Testis (tissue), 3 donors: ENCODE data around the gene CTBS. TPM values are rescaled to one million over a fixed set of nuclear protein-coding genes. Genes with fewer than 3 reads are reported as not detected.

ENCODE experiments used
- DNase-seq: peaks from one replicate; pipeline ENCODE4 v3.0.0-alpha.2; 2019
- H3K27ac ChIP-seq, 2 donors: fragments of 200-600 bp; sonication (generic); one replicate each; pipeline ENCODE4 v1.5.1; 2019
- H3K27me3 ChIP-seq: fragments of 200-600 bp; sonication (generic); one replicate; pipeline ENCODE4 v1.5.1; 2019
- H3K36me3 ChIP-seq: fragments of 200-600 bp; sonication (generic); one replicate; pipeline ENCODE4 v1.5.1; 2017; ENCODE audit warnings: low read depth; ENCODE audit errors: missing control alignments
- H3K4me1 ChIP-seq: fragments of 200-600 bp; sonication (generic); one replicate; pipeline ENCODE4 v1.5.1; 2019
- H3K4me3 ChIP-seq, 2 donors: fragments of 200-600 bp; sonication (generic); one replicate each; pipeline ENCODE4 v1.5.1; 2017 to 2019
- H3K9me3 ChIP-seq: fragments of 200-600 bp; sonication (generic); one replicate; pipeline ENCODE4 v1.5.1; 2017
- CTCF ChIP-seq, 3 experiments: fragments of 450-650 bp in 2 of 3; fragments of 200-600 bp in 1 of 3; sonication (generic) in 1 of 3; IDR thresholded peaks; one replicate each; pipeline ENCODE4 v1.5.1; 2016 to 2019; ENCODE audit warnings: antibody characterized with exemption in 3 of 3, mild to moderate bottlenecking in 2 of 3, moderate library complexity in 1 of 3
- POLR2A ChIP-seq: fragments of 450-650 bp; IDR thresholded peaks from one replicate; pipeline ENCODE4 v1.6.1; 2017; ENCODE audit warnings: antibody characterized with exemption, mild to moderate bottlenecking, moderate library complexity
- WGBS, 2 donors: methylation state at CpG; one replicate each; pipeline ENCODE4 v1.1.5; 2018; 5-methylcytosine and 5-hydroxymethylcytosine counted together
- intact Hi-C: fragments of 100-400 bp; cut with DNase I; formaldehyde crosslinking; loops from one replicate; pipeline ENCODE4 v1.15.1; 2023; ENCODE audit warnings: low total_unique reads
- polyA plus RNA-seq: library from polyadenylated mRNA; stranded (reverse); fragments of 350-450 nt; fragmentation: Illumina TruSeq; extraction: RNeasy Lipid Tissue Mini Kit (QIAGEN cat#74804); gene quantifications from one replicate; pipeline ENCODE4 v1.2.3, GENCODE V29; 2014; ENCODE audit warnings: low read depth, low replicate concordance; ENCODE audit not compliant: insufficient read depth
- total RNA-seq, 2 donors: library from RNA; depleted of rRNA; stranded (reverse); fragments of >200 nt; gene quantifications; one replicate each; pipeline ENCODE4 v1.2.3, GENCODE V29; 2016

The CTBS gene
- total and polyA plus RNA-seq, 3 donors from 2014 or later = 9.9 to 17.8 (median 12.9) TPM

- intact Hi-C loops = no loop called here
- 85 to 91% methylated on average over 3 of the region's 3 CpGs for WGBS, 2 donors
- H3K27me3 ChIP-seq = no peaks in the 10 kb centered on the region
- H3K36me3 ChIP-seq = no peaks in the 10 kb centered on the region
- DNase-seq = no peak
- H3K9me3 ChIP-seq = no peaks in the 10 kb centered on the region
- no peak overlapping the region for H3K27ac ChIP-seq
- peaks cover 7% of the 10 kb centered on the region for H3K4me1 ChIP-seq
- TF ChIP-seq CTCF (IDR thresholded peaks at IDR 0.05) (no peak), POLR2A (no peak)
- H3K4me3 ChIP-seq = no peak overlapping the region
Measured at GRCh38 chr1:84581648-84582047, 7.4 kb upstream of the CTBS start.

DNA sequence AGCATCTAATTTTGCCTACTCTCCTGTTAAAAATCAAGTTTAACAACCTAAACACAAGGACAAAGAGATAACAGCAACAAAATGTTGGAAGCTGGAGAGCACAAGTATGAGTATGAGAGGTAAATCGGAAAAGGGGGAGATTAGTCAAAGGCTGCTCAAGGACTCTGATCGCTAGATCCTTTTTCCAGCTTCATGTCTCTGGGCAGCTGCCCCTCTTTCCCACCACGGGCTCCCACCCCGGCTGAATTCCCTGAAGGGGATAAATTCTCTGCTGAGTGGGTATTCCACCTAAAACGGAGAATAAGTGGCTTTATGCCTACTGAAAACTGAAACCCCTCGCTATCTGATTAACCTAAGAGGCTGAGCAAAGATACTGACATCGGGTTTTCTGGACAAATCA, 696 bp upstream of the CTBS start:
- H3K4me3 ChIP-seq = peak overlapping the region; percentile 58 to 73
- intact Hi-C loops = no loop called here
- DNase-seq = no peak

DNA sequence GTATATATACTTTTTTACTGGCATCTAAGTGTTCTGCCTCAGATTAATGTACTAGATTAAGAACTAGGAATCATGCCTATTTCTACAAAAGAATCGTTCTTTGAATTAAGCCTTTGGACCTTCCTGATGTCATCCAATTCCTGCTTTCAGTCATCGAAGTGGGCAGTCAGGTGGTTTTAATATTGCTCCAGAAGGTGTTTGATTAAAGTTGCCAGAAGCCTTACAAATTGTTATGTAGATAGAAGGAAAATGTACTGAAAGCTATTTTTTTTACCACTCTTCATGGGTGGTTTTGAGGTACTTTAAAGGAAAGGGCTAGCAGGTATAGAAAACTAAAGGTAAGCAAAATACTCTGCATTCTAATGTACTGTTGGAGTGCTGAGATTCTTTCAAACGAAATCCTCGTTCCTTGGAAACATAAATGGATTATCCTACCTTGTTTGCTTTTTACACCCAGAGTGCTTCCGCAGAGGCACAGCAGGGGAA, 716 bp downstream of the CTBS start:
- no peak for TF ChIP-seq CTCF (IDR thresholded peaks at IDR 0.05)
- TF ChIP-seq POLR2A = no peak
- 17 to 23% methylated on average over 5 of the region's 5 CpGs for WGBS, 2 donors
- Histone ChIP-seq H3K27me3 (no peaks in the 10 kb centered on the region), H3K36me3 (no peaks in the 10 kb centered on the region), H3K27ac (peak overlapping the region; percentile 90), H3K9me3 (no peaks in the 10 kb centered on the region), H3K4me1 (peaks cover 23% of the 10 kb centered on the region), H3K4me3 (peak overlapping the region; percentile 58 to 73)
- DNase-seq = no peak
- intact Hi-C loops = no loop called here

More for the DNA sequence above, 696 bp upstream of the CTBS start:
- Histone ChIP-seq H3K36me3 (no peaks in the 10 kb centered on the region), H3K27ac (peak overlapping the region; percentile 90), H3K4me1 (peaks cover 23% of the 10 kb centered on the region), H3K27me3 (no peaks in the 10 kb centered on the region), H3K9me3 (no peaks in the 10 kb centered on the region)
- WGBS, 2 donors = 48 to 58% methylated on average over 7 of the region's 7 CpGs
- no peak for TF ChIP-seq POLR2A
- no peak for TF ChIP-seq CTCF (IDR thresholded peaks at IDR 0.05)

- H3K4me3 ChIP-seq = no peak overlapping the region
- no peaks in the 10 kb centered on the region for H3K36me3 ChIP-seq
- H3K4me1 ChIP-seq = peaks cover 23% of the 10 kb centered on the region
- intact Hi-C loops = no loop called here
- no peak overlapping the region for H3K27ac ChIP-seq
- TF ChIP-seq CTCF (IDR thresholded peaks at IDR 0.05) = no peak
- no peak for TF ChIP-seq POLR2A
- no peaks in the 10 kb centered on the region for H3K27me3 ChIP-seq
- no peaks in the 10 kb centered on the region for H3K9me3 ChIP-seq
- 85 to 97% methylated on average over 2 of the region's 2 CpGs for WGBS, 2 donors
- no peak for DNase-seq
Measured at GRCh38 chr1:84571150-84571535, 3.1 kb downstream of the CTBS start.

DNA sequence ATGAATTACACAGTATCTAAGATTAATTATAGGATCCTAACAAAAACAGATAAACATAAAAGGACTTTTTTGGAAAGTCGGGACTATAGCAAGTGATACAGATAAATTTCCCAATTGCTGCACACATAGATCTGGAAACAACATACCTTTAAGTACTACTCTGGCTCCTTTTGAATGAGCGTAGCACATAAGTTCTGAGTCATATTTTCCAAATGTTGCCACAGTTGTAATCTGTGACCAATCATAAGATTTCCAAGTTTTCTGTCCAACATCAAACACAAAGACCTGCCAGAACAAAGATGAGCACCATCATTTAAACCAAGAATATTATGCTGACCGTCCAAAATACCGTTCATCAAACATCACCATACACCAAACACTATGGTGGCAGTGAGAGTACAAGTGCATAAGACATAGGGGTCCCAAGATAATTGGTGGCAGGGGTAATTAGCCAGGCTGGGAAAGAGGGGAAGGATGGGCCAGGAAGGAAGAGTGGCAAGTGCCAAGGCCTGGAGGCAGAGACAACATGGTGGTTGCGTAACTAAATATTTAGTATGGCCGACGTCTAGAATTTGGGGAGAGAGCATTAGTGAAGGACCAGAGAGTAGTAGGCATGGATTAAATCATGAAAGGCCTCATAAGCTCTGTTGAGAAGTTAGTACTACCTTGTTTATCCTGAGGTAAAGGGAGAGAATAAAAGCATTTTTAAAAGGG, 3.6 kb downstream of the CTBS start:
- Histone ChIP-seq H3K27me3 (no peaks in the 10 kb centered on the region), H3K9me3 (no peaks in the 10 kb centered on the region), H3K36me3 (no peaks in the 10 kb centered on the region), H3K27ac (no peak overlapping the region), H3K4me3 (no peak overlapping the region), H3K4me1 (peaks cover 23% of the 10 kb centered on the region)
- TF ChIP-seq CTCF (IDR thresholded peaks at IDR 0.05) (no peak), POLR2A (no peak)
- no peak for DNase-seq
- 89 to 90% methylated on average over 7 of the region's 7 CpGs for WGBS, 2 donors
- intact Hi-C loops = no loop called here
